HepG2 (cell line): ENCODE data around the gene STK32C.

ENCODE experiments used
- CEBPB ChIP-seq: IDR thresholded peaks from 2 replicates; pipeline ENCODE4 v1.6.1; 2011; ENCODE audit warnings: low read depth, low read length, improper control_type of control experiment, borderline replicate concordance
- NR2C2 ChIP-seq: sonication (generic); formaldehyde crosslinking; IDR thresholded peaks from 2 replicates; pipeline ENCODE4 v1.4.0; 2020; ENCODE audit warnings: missing genetic modification reagents, mild to moderate bottlenecking, moderate library complexity, borderline replicate concordance
- RBM22 ChIP-seq: fragments of 200-400 bp; formaldehyde crosslinking; optimal IDR thresholded peaks from 2 replicates; pipeline ENCODE3; 2017; ENCODE audit warnings: mild to moderate bottlenecking, low read length, moderate library complexity
- ZNF121 ChIP-seq: sonication (generic); formaldehyde crosslinking; IDR thresholded peaks from 2 replicates; pipeline ENCODE4 v1.5.0; 2020; ENCODE audit warnings: mild to moderate bottlenecking, missing genetic modification reagents
- ZNF350 ChIP-seq: sonication (generic); formaldehyde crosslinking; IDR thresholded peaks from 2 replicates; pipeline ENCODE4 v1.4.0; 2020; ENCODE audit warnings: mild to moderate bottlenecking, low read depth, missing genetic modification reagents, borderline replicate concordance

DNA sequence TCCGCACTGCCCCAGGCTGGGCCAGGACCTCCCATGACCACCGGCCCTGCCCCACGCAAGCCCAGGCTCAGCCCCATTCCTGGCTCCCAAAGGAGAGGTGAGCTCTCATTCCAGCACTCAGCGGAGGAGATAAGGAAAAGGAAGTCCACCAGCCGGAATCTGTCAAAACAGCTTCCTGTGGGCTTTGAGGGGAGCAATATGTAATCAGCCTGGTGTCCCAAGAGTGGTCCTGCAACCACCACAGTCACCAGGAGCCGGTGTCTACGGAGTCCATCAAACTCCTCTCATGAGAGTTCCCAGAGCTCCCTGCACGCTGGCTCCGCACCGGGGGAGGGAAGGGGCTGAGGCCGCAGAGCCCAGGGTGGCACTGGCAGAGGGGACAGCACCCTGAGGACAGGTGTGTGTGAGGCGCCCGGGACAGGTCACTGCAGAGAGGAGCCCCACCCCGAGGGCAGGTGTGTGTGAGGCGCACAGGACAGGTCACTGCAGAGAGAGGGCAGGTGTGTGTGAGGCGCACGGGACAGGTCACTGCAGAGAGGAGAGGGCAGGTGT is 57.9 kb downstream of the STK32C start:
- no peak for TF ChIP-seq ZNF121
- no peak for TF ChIP-seq ZNF350 (CRISPR knock-in tag)
- TF ChIP-seq CEBPB, result no peak
- no peak for TF ChIP-seq NR2C2 (CRISPR knock-in tag)
- no peak for TF ChIP-seq RBM22
